ENCODE measurements around the gene ACAA1. TPM values are rescaled to one million over a fixed set of nuclear protein-coding genes. Genes with fewer than 3 reads are reported as not detected.
"Not testable (repeated sequence)": the region's sequence is repeated elsewhere in the genome, so short reads cannot be mapped to it uniquely, and the experiment has no call there.

The ACAA1 gene
- total and polyA plus RNA-seq, 4 donors: 39.3 to 69.2 (median 56.6) TPM

DNA sequence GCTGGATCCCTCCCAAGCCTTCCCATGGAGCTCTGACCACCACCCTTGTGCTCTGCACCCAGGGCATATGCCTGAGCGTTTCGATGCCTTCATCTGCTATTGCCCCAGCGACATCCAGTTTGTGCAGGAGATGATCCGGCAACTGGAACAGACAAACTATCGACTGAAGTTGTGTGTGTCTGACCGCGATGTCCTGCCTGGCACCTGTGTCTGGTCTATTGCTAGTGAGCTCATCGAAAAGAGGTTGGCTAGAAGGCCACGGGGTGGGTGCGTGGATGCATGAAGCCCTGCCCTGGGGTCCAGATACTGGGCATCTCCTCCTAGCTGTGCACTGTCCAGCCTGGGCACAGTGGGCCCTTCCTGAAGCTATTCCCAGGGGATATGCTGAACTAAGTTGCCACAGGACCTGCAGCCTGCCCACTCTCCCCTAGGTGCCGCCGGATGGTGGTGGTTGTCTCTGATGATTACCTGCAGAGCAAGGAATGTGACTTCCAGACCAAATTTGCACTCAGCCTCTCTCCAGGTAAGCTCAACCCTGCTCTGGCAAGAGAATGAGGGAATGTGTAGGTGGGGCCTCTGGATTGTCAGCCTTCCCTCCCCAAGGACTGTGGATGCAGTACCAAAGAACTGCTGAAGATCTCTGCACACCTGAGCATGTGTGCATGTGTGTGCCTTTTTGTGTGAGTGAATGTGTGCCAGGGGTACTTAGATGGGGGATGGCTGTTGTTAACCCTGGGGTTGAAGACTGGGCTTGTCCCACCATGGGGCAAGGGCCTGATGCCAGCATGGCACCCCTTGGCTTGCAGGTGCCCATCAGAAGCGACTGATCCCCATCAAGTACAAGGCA is 3.6 kb upstream of the ACAA1 start:
- H3K4me1 ChIP-seq (ENCODE audit: control insufficient read depth in 1 of 2, insufficient read depth in 2 of 2, low read length in 2 of 2): no peaks in the 10 kb centered on the region
- no peaks in the 10 kb centered on the region for H3K9me3 ChIP-seq (ENCODE audit: control insufficient read depth, low read length)
- 97% methylated on average over 13 of the region's 13 CpGs for WGBS, 2 donors
- ATAC-seq (ENCODE audit: low FRiP score): no peak
- intact Hi-C loops (cut with DNase I): no loop called here
- H3K27ac ChIP-seq (ENCODE audit: low read depth in 1 of 2, low read length in 2 of 2): no peak overlapping the region
- H3K27me3 ChIP-seq (ENCODE audit: control insufficient read depth in 1 of 2, insufficient read depth in 2 of 2, low read length in 1 of 2): no peaks in the 10 kb centered on the region
- no peak for DNase-seq
- no peak overlapping the region for H3K4me3 ChIP-seq (ENCODE audit: low read length in 2 of 2)
- peaks cover 0 to 2% of the 10 kb centered on the region in 2 donors for H3K36me3 ChIP-seq (ENCODE audit: control insufficient read depth in 1 of 2, insufficient read depth in 2 of 2, low read length in 1 of 2)

DNA sequence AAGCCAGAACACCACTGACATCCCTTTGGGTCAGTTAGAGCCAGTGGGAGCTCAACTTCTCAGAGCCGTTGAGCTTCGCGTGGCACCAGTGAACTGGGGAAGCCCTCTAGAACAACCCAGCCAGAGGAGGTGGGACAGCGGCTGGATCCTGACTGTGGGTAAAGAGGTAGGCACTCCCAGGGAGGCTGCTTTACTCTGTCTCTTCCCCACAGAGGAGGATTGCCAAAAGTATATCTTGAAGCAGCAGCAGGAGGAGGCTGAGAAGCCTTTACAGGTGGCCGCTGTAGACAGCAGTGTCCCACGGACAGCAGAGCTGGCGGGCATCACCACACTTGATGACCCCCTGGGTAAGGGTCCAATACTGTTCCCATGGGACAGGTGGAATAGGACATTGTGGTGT is 2.7 kb upstream of the ACAA1 start:
- Histone ChIP-seq H3K9me3 (ENCODE audit: control insufficient read depth, low read length) (no peaks in the 10 kb centered on the region), H3K27me3 (ENCODE audit: control insufficient read depth in 1 of 2, insufficient read depth in 2 of 2, low read length in 1 of 2) (no peaks in the 10 kb centered on the region), H3K27ac (ENCODE audit: low read depth in 1 of 2, low read length in 2 of 2) (no peak overlapping the region), H3K4me1 (ENCODE audit: control insufficient read depth in 1 of 2, insufficient read depth in 2 of 2, low read length in 2 of 2) (no peaks in the 10 kb centered on the region), H3K36me3 (ENCODE audit: control insufficient read depth in 1 of 2, insufficient read depth in 2 of 2, low read length in 1 of 2) (peaks cover 0 to 2% of the 10 kb centered on the region in 2 donors), H3K4me3 (ENCODE audit: low read length in 2 of 2) (no peak overlapping the region)
- DNase-seq (no peak), ATAC-seq (ENCODE audit: low FRiP score) (no peak)
- 92 to 98% methylated on average over 7 of the region's 7 CpGs for WGBS, 2 donors
- intact Hi-C loops (cut with DNase I): loop anchor here in 1 of 2 donors (5.0 kb wide), 2 partner anchors 108 to 313 kb away; partner anchors contain the start of gene ACVR2B

DNA sequence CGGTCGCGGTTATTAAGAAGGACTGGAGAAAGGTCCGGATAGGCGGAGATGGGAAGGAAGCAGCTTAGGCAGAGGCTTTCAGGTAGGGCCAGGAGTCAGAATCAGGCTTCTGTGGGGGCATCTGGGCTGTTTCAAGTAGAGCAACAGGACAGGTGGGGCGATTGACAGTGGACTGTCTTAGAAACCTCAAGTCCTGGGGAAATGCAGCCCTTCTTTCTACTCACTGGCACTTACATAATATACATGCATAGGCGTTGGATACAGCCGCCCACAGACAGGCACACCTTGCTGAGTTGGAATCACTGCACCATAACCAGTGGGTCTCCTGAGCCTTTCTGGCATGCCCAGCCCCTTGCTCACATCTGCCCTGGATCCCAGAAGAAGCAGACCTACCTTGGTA is 2.3 kb upstream of the ACAA1 start:
- Histone ChIP-seq H3K4me1 (ENCODE audit: control insufficient read depth in 1 of 2, insufficient read depth in 2 of 2, low read length in 2 of 2) (no peaks in the 10 kb centered on the region), H3K36me3 (ENCODE audit: control insufficient read depth in 1 of 2, insufficient read depth in 2 of 2, low read length in 1 of 2) (peaks cover 0 to 2% of the 10 kb centered on the region in 2 donors), H3K27ac (ENCODE audit: low read depth in 1 of 2, low read length in 2 of 2) (peak overlapping the region in 1 of 2 donors; percentile 48), H3K27me3 (ENCODE audit: control insufficient read depth in 1 of 2, insufficient read depth in 2 of 2, low read length in 1 of 2) (no peaks in the 10 kb centered on the region), H3K4me3 (ENCODE audit: low read length in 2 of 2) (peak overlapping the region; percentile 31 to 54), H3K9me3 (ENCODE audit: control insufficient read depth, low read length) (no peaks in the 10 kb centered on the region)
- ATAC-seq (ENCODE audit: low FRiP score): no peak
- DNase-seq: no peak
- WGBS, 2 donors: 14 to 16% methylated on average over 8 of the region's 8 CpGs
- intact Hi-C loops (cut with DNase I): loop anchor here in 1 of 2 donors (5.0 kb wide), 2 partner anchors 108 to 313 kb away; partner anchors contain the start of gene ACVR2B

- no peaks in the 10 kb centered on the region for H3K27me3 ChIP-seq (ENCODE audit: control insufficient read depth in 1 of 2, insufficient read depth in 2 of 2, low read length in 1 of 2)
- WGBS, 2 donors: 2 to 3% methylated on average over 61 to 65 of the region's 65 CpGs
- intact Hi-C loops (cut with DNase I): loop anchor here in 1 of 2 donors (5.0 kb wide), 2 partner anchors 109 to 314 kb away; partner anchors contain the start of gene ACVR2B
- peaks cover 0 to 2% of the 10 kb centered on the region in 2 donors for H3K36me3 ChIP-seq (ENCODE audit: control insufficient read depth in 1 of 2, insufficient read depth in 2 of 2, low read length in 1 of 2)
- DNase-seq: peak; percentile 92 to 95
- H3K4me3 ChIP-seq (ENCODE audit: low read length in 2 of 2): peak within 1 kb of the TSS; percentile 54 to 58
- peak within 1 kb of the TSS; percentile 29 to 98 for H3K27ac ChIP-seq (ENCODE audit: low read depth in 1 of 2, low read length in 2 of 2)
- H3K9me3 ChIP-seq (ENCODE audit: control insufficient read depth, low read length): no peaks in the 10 kb centered on the region
- peak; percentile 75 for ATAC-seq (ENCODE audit: low FRiP score)
- no peaks in the 10 kb centered on the region for H3K4me1 ChIP-seq (ENCODE audit: control insufficient read depth in 1 of 2, insufficient read depth in 2 of 2, low read length in 2 of 2)
These were observed 1.6 kb upstream of the ACAA1 start, which contains the start of gene MYD88 for GRCh38 chr3:38138349-38139190. Gene MYD88, plus strand, starts transcription at chr3:38138661. Its CDS starts 40 bp downstream, at chr3:38138701.

GRCh38 chr3:38137615-38138348 is 855 bp upstream of the ACAA1 start:
- Histone ChIP-seq H3K4me3 (ENCODE audit: low read length in 2 of 2) (peak overlapping the region; percentile 54 to 58), H3K4me1 (ENCODE audit: control insufficient read depth in 1 of 2, insufficient read depth in 2 of 2, low read length in 2 of 2) (no peaks in the 10 kb centered on the region), H3K27ac (ENCODE audit: low read depth in 1 of 2, low read length in 2 of 2) (peak overlapping the region; percentile 29 to 98), H3K36me3 (ENCODE audit: control insufficient read depth in 1 of 2, insufficient read depth in 2 of 2, low read length in 1 of 2) (peaks cover 0 to 2% of the 10 kb centered on the region in 2 donors), H3K27me3 (ENCODE audit: control insufficient read depth in 1 of 2, insufficient read depth in 2 of 2, low read length in 1 of 2) (no peaks in the 10 kb centered on the region), H3K9me3 (ENCODE audit: control insufficient read depth, low read length) (no peaks in the 10 kb centered on the region)
- no peak for DNase-seq
- ATAC-seq (ENCODE audit: low FRiP score): no peak
- WGBS, 2 donors: 17 to 22% methylated on average over 22 of the region's 22 CpGs
- intact Hi-C loops (cut with DNase I): loop anchor here (1.0 to 5.0 kb wide), 4 partner anchors 27 to 315 kb away; partner anchors contain the start of genes OXSR1 (in 2 of the 2) and ACVR2B (in 1 of the 2)

GRCh38 chr3:38136393-38136776 is 542 bp downstream of the ACAA1 start:
- intact Hi-C loops (cut with DNase I): loop anchor here (2.0 to 5.0 kb wide), 3 partner anchors 28 to 316 kb away; partner anchors contain the start of genes ACVR2B (in 1 of the 2) and OXSR1 (in 1 of the 2)
- H3K4me3 ChIP-seq (ENCODE audit: low read length in 2 of 2): peak overlapping the region; percentile 51 to 52
- no peaks in the 10 kb centered on the region for H3K4me1 ChIP-seq (ENCODE audit: control insufficient read depth in 1 of 2, insufficient read depth in 2 of 2, low read length in 2 of 2)
- ATAC-seq (ENCODE audit: low FRiP score) (no peak), DNase-seq (no peak)
- no peak overlapping the region for H3K27ac ChIP-seq (ENCODE audit: low read depth in 1 of 2, low read length in 2 of 2)
- WGBS, 2 donors: 0 to 1% methylated on average over 20 of the region's 20 CpGs
- H3K36me3 ChIP-seq (ENCODE audit: control insufficient read depth in 1 of 2, insufficient read depth in 2 of 2, low read length in 1 of 2): no peaks in the 10 kb centered on the region
- no peaks in the 10 kb centered on the region for H3K27me3 ChIP-seq (ENCODE audit: control insufficient read depth in 1 of 2, insufficient read depth in 2 of 2, low read length in 1 of 2)
- H3K9me3 ChIP-seq (ENCODE audit: control insufficient read depth, low read length): no peaks in the 10 kb centered on the region

DNA sequence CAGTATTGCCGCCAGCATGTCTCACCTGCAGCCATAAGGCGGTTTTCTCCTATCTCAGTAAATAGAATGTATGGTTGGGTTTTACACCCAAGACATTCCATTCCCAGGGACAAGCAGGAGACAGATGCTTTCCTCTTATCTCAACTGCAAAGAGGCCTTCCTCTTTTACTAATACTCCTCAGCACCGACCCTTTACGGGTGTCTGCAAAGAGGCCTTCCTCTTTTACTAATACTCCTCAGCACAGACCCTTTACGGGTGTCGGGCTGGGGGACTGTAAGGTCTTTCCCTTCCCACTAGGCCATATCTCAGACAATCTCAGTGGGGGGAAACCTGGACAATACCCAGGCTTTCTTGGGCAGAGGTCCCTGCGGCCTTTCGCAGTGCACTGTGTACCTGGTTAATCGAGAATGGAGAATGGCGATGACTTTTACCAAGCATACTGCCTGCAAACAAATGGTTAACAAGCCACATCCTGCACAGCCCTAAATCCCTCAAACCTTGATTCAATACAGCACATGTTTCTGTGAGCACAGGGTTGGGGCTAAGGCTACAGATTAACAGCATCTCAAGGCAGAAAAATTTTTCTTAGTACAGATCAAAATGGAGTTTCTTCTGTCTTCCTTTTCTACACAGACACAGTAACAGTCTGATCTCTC is 1.2 kb downstream of the ACAA1 start:
- not testable (repeated sequence) for H3K36me3 ChIP-seq (ENCODE audit: control insufficient read depth in 1 of 2, insufficient read depth in 2 of 2, low read length in 1 of 2); H3K27ac ChIP-seq (ENCODE audit: low read depth in 1 of 2, low read length in 2 of 2); ATAC-seq (ENCODE audit: low FRiP score); DNase-seq; H3K27me3 ChIP-seq (ENCODE audit: control insufficient read depth in 1 of 2, insufficient read depth in 2 of 2, low read length in 1 of 2); H3K4me1 ChIP-seq (ENCODE audit: control insufficient read depth in 1 of 2, insufficient read depth in 2 of 2, low read length in 2 of 2); H3K9me3 ChIP-seq (ENCODE audit: control insufficient read depth, low read length)
- intact Hi-C loops (cut with DNase I): loop anchor here (2.0 to 5.0 kb wide), 3 partner anchors 29 to 317 kb away; partner anchors contain the start of genes ACVR2B (in 1 of the 2) and OXSR1 (in 1 of the 2)
- H3K4me3 ChIP-seq (ENCODE audit: low read length in 2 of 2): peak overlapping the region in 1 of 2 donors; percentile 52
- 76 to 78% methylated on average over 10 of the region's 10 CpGs for WGBS, 2 donors
